GM18907 (cell line): Measurements from ENCODE around the gene CHDH.

Source experiments
- ATAC-seq: cut with Tn5 transposase; IDR thresholded peaks from one replicate; pipeline ENCODE4 v1.9.1; 2021; ENCODE audit warnings: mild to moderate bottlenecking, moderate library complexity; ENCODE audit not compliant: unreplicated experiment

Gene CHDH

DNA sequence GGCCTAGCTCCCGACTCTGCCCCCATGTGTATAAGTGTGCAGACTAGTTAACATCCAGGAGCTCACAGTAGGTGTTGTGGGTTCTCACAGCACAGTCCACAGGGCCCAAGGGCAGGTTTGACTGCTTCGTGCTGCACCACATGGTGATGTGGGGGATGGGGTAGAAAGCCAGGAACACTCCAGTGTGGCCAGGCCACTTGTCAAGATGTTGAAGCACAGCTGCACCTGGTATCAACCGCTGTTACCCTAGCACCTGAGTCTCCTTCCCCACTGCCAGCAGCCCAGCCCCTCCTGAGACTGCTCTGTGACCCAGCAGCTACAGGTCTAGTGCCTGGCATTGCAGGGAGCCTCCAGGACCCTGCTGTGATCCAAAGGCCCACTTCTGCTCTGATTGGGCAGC is 53.4 kb downstream of the CHDH start:
- ATAC-seq, result no peak

DNA sequence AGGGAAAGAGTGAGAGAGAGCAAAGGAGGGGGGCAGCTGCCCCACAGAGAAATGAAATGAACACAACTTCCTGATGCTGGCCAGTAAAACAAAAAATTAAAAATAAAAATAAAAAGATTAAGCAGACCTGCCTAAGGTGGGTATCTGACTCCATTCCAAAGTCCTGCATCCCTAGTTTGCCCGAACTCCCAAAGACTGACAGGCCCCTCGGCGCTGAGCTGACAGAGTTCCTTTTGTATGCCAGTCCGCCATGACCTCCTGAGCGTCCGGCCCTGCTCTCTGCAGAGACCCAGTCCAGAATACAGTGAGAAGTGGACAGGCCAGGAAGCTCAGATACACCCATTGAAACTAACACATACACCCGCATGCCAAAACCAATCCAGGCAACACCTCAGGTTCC is 54.9 kb downstream of the CHDH start:
- no peak for ATAC-seq

DNA sequence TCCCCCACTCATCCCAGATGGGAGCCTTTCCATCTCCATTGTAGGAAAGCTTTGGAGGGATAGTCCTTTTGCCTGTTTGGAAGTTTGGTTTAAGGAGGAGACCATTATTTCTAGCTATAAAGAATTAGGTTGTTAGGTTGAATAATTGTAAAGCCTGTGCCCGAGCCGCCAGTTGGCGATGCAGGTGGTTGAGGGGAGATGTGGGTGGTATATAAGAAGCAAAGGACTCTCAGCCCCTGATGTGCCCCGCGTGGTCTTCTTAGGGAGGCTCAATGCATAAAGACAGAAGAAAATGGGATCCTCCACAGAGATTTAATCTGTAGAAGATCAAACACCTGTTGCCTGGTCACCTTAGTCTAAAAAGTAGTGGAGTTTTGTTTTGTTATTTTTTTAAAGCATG is 55.7 kb downstream of the CHDH start:
- no peak for ATAC-seq

DNA sequence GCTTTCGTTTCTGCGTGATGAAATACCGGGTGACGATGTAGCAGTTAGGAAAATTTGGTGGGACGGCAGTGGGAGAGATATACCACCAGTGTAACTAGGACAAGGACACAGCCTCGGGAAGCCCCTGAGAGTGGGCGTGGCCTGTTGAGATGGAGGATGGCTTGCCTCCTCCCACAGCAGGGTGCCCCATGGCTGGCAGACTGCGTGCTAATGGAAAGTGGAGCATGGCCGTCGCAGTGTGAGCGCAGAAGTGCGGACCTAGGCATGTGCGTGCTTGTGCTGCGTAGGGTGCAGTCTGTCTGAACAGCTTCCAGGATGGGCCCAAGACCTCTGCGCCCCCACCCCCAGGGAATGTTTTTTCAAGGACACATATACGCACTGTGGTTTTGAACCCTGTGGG is 56.8 kb downstream of the CHDH start:
- ATAC-seq, result no peak

DNA sequence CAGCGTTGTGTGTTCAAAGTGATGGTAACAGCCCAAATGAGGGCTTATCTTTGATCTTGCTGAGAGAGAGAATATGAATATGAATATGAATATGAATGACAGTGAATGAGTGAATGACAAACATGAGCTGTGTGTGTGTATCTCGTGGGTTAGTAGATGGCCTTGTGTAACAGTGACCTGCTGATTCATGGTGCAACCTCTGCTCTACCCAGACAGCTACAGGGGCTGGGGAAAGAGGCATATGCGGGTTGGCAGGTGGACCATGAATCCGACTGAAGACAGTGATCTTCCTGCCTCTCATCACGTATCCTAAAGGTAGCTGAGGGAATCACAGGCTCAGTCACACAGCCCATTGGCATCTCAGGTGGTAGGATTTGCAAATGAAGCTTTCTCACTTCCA is 58.2 kb downstream of the CHDH start:
- ATAC-seq, result no peak

DNA sequence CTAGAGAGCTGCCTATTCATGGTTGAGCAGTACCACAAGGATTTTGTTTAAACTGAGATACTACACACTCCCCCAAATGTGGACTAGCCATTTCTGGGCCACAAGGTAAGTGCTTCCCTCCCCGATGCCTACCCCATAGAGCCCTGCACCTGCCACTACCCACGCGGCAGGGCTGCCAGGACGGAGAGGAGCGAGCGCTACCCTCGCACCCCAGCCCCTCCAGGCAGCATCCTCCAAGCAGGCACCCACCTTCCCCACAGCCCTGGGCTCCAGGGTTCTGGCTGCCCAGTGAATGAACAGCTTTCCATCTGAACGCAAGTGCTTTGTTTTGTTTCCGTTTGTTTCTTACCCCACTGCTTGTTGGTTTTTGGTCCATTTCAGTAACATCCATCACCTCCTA is 59.2 kb downstream of the CHDH start:
- no peak for ATAC-seq

DNA sequence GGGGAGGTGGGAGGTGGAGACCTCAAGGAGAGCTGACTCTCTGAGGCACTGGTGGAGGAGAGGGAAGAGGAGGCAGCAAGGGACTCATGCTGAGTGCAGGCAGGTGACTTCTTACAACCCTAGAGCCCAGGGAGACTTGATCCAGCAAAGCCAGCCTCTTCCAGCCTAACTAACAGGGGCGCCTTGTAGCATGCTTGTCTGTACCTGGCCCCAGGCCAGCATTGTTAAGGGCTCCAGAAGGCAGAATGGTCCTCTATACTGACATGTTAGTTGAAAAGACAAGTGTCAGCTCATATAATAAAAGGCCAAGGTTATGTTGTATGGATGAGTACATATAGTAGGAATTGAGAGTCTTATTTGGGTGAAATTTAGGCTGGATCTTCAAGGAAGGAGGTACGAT is 65.4 kb downstream of the CHDH start:
- ATAC-seq, result no peak

DNA sequence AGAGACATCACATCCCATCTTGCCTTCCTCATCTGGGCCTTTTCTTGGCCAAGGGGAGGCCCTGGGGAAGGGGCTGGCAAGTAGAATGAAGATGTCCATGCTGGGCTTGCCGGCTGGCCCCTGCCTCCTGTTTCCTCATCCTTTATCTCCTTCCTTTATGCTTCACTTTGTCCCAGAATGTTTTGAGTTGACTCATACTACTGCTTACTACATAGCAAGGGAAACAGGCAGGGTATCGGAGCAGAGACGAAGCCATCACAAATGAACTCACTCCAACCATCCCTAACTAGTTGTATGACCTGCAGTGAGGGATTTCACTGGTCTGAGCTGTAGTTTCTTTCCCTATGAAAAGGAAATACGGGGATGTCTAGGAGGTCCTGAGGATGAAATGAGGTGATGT is 66.0 kb downstream of the CHDH start:
- no peak for ATAC-seq

DNA sequence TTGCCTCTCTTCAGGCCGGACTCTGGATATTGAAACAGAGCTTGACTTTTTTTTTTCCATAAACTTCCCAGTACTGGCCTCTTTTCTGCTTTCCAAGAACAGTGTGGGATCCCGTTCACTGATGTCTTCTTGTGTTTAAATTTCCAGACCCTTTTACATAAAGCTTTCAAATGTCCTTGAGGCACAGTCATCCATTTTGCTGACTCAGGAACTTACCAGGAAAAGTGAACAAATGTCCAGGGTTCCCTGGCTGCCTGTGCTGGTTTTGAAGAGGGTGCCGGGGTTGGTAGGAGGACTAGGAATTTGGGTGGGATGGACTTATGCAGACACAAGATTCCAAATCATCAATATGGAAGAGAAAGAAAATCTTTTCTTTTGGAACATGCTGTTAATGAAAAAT is 68.1 kb downstream of the CHDH start:
- no peak for ATAC-seq

DNA sequence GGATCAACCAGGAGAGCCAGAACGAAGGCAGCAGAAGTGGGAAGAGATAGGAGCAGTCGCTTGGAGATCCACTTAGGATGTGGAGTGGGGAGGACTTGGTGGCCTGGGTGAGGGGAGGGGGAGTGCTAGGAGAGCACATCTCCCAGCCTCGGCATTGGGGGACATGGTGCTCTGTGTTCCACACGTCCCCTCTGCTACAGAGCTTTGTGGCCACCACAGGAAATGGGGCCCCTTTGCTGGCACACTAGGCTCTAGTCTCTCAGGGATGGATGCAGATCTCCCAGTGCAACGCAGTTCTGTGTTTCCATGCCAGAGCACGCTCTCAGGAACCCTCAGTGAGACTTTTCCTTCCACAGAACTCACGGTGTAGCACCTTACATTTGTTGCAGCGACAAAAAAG is 68.8 kb downstream of the CHDH start:
- ATAC-seq, result no peak

DNA sequence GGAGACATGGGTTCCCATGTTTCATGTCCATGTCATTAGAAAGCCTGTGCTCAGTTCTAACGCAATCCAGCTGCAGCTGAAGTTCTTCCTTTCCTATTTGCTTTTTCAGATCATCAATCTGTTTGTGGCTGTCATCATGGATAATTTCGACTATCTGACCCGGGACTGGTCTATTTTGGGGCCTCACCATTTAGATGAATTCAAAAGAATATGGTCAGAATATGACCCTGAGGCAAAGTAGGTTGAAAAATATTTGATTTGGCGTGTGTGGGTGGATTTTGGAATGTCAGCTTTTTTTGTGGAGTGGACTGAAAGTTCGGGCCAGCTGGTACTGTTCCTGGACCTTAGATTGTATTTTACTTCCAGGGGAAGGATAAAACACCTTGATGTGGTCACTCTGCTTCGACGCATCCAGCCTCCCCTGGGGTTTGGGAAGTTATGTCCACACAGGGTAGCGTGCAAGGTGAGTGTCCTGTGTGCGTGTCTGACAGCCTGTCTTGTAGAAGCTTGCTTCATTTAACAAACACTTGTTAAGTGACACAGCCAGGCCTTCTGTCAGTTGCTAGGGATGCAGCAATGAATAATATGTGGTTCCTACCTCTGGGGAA is 69.6 kb downstream of the CHDH start:
- ATAC-seq, result no peak

DNA sequence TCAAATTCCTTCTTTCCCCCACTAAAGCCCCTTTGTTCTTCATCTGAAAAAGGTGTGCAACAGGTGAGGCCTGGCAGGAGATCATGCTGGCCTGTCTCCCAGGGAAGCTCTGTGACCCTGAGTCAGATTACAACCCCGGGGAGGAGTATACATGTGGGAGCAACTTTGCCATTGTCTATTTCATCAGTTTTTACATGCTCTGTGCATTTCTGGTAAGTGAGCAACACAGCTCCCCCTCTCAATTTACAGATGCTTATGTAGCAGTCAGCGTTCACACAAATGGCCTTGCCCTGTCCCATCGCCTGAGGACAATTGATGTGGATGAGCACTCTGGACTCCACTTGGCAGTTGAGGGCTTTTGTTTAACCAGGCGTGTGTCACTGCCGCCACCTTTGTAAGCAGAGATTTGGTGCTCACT is 70.4 kb downstream of the CHDH start:
- ATAC-seq, result no peak

DNA sequence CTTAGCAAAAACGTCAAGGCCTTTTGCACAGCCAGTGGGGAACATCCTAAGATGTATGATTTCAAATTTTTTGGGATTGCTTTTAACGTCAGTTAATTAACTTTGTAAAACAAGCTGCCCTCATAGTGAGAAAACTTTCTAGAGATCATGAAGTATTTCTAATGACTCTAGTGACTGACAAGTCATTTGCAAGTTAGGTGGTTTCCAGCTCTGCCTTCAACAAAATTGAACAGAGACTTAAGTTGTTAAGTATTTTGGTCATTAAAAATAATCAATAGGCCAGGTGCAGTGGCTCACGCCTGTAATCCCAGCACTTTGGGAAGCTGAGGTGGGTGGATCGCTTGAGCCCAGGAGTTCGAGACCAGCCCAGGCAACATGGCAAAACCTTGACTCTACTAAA is 71.2 kb downstream of the CHDH start:
- ATAC-seq, result no peak

DNA sequence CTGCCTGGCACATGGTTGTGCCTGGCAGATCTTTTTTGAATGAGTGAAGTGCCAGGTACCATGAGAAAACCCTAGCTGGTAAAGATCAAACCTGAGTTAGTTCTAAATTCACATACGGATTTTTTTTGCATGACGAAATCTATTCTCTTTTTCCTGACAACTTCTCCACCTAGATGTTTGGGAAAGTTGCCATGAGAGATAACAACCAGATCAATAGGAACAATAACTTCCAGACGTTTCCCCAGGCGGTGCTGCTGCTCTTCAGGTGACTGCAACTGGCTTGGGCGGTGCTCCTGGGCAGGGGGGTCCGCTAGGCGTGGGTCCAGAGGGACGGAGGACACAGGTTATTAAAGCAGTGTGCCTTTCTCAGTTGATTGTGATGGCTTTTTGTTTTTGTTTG is 71.8 kb downstream of the CHDH start:
- no peak for ATAC-seq

DNA sequence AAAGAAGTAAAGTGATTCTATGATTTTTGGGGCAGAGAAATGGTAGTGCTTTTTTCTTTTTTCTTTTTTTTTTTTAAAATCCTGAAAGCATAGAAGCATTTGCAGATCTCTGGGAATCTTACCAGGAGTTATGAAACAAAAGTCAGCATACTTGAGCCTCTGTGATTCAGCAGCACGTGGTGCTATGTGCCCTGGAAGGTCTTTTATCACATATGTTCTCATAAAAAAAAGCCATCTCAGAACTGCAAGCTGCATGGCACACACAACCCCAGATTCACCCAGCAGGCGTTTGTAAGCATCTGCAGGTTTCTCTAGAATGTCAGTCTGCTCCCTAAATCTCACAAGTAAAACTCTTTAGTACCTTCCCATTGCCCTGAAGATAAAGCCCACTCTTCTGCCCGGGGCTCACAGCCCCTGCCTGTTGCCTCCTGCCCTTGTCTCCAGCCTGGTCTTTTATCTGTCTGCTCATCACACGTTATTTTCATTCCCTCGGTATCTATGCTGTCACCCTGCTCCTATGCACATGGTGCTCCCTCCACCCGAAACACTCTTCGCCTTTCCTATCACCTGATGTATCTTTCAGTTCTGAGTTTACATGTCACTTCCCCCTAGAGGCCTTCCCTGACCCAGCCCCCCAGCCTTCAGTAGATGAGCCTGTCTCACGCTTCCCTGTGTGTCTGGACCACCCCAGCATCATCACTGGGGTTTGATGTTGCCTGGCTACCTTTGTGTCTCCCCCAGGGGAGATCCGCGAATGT is 72.4 kb downstream of the CHDH start:
- peak; percentile 87 for ATAC-seq

DNA sequence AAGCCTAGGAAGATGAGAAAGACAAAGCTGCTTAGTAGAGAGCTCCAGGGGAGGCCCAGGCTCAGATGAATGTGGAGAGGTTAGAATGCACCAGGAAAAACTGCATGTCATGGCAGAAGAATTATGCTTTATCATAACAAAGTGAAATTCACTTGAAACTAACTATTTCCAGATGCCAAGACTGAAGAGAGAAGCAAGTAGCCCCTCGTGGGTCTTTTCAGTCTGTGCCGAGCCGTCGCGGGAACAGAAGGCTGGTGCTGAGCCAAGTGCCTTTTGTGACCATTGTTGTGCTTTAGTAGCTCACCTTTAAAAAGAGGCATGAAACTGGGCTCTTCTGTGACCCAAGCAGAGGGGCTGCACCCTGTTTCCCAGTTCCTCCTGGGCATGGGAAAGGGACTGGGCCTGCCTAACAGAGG is 73.2 kb downstream of the CHDH start:
- ATAC-seq, result no peak

DNA sequence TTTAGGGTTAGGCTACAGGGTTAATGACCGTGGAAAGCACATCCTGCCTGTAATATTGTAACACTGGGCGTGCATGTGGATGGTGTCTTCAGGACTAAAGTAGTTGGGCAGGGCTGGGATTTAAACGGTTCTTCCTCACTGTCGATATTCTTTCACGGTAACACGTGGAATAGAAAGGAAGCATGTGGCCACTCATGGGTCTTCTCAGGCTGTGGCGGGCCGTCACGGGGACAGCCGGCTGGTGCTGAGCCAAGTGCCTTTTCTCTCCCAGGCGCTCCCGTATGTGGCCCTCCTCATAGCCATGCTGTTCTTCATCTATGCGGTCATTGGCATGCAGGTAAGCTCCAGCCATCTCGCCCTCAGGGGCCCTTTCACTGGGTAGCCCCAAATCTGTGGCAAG is 73.7 kb downstream of the CHDH start:
- no peak for ATAC-seq

DNA sequence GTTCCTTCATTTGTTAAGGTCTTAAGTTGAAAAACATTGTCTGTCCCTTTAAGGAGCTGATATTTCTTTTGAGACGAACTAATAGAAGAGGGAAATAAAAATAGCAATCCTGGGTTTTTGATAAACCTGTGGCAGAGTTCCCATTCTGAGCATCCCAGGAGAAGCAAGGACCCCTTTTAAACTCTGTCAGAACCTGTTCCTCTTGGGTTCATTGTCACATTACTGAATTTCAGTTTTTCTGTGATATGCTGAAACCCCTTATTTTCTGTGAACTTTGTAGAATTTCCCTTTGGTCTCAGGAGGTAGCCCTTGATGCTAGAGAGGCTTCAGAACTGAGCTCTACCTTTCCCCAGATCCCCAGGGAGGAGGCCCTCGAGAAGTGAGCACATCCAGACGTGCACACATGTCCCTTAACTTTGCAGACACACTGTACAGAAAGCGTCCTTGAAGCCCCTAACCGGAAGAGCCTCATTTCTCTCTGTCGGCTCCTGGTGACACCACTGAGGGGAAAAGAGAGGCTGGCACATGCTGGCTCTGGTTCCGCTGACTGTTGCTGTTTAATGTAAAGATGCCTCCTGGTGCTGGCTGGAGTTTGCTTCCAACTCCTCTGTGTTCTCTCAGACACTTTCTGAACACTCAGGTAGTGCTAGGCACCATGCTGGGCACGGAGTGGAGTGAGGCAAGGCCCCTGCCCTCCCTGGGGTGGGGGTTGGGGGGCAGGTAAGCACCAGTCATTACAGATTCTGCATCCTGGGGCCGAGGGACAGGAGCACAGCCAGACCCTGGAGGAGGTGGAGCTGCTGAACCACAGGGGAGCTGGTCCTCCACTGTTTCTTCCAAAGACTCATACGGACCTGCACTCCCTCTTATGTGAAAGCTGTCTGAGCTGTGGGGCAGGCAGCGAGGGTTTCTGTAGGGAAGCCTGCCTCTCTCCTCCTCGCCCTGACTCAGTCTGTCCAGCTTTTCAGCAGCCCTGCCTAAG is 77.5 kb downstream of the CHDH start:
- ATAC-seq, result no peak

DNA sequence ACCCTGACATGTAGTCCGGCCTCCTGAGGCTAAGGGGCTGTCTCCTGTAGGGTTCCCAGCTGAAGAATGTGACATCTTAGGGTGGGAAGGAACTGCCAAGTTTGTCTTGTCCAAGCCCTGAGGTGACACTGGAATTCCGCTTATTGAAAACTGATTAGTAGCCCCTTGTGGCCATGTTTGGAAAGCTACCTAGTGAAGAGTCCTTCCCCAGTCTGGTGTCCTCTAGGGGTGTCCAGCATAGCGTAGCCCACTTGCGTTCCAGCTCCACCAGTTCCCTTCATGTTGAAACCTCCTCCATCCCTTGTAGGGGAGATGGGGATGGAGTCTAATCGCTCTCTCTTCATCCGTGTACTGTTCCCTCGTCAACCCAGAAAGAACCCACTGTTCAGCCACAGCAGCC is 79.5 kb downstream of the CHDH start:
- ATAC-seq, result no peak

DNA sequence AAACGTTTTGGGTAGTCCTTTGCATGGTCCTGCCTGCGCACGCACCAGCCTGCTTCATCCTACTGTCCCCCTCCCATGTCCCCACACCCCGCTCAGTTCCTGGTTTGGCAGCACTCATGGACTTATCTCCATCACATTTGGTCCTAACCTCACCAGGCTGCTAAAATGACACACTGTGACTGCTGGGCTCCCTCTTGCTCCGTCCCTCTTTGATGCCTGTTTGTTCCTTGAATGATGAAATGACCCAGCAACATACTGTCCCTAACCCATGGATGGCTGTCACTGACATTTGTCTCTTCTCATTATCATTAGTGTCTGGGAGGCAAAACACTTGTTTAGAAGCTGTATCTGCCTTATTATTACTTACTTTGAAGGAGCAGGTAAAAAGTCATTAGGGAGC is 80.5 kb downstream of the CHDH start:
- ATAC-seq, result no peak

DNA sequence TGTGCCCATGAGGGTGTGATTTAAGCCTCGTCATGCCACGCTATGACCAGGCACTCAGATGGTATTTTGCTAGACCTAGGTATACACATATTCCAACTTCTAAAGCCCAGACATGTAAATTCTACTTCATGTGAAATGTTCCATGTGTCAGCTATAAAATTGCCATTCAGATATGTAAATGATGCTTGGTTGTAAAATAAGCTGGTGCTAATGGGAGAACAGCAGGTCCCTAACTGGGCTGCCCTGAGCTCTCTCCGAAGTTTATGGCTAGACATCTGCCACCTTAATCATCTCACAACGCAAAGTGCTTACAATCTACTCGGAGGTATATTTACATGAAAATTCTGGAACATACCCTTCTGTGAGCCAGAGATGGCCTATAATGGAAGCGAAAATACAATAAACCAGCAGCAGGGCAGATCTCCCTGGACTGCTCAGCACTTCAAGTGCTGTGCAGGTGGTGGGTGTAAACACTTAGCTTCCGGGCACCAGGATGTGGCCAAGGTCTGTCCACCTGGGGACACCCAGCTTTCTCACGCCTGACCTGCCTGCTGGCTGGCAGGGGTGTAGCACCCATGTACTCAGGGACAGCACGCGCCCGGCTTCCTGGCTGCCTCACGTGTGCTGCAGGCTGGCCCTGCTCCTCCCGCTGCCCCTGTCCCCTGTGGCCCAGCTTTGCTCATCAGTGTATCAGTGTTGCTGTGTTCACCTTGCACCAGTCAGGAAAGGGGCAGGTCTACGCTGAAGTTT is 82.0 kb downstream of the CHDH start:
- ATAC-seq, result no peak
